GM21390 (cell line): ENCODE measurements around the gene RAMP1.
A peak's percentile ranks its signal among the peaks of the same experiment; 100 is the strongest.

Experiments used
- ATAC-seq: cut with Tn5 transposase; IDR thresholded peaks from one replicate; pipeline ENCODE4 v1.9.1; 2021; ENCODE audit not compliant: unreplicated experiment

RAMP1 gene

DNA sequence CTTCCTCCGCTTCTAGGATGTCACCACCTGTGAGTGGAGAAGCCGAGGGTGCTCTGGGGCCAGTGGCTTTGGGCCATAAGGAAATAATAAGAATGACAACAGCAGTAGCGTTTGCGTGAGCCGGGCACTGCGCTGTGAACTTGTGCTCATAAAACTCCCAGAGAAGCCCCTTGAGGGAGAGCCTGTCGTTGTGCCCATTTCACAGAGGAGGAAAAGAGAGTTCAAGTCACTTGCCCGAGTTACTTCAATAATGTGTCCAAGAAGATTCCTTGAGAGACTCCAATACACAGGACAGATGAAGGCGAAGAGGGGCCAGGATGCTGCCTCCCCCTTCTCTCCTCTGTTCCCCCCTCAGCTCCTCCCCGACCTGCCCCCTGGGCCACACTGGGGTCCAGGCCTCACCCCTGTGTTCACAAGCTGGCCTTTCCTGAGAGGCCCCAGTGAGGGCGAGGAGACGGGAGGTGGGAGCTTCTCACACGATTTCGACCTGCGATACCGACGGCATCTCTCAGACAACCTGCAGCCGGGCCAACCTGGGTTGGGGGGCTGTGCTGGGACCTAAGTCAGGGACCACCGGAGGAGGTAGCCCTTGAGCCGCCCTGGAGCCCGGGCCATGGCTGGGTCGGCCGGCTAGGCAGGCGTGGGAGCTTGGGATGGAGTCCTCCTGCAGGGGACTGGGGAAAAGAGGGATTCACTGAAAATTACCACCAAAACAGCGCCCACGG is 53.9 kb downstream of the RAMP1 start:
- ATAC-seq = no peak

GRCh38 chr2:237915576-237915975 is 56.2 kb downstream of the RAMP1 start:
- ATAC-seq = no peak

- ATAC-seq = no peak
Measured at GRCh38 chr2:237916296-237916695, 56.9 kb downstream of the RAMP1 start.

DNA sequence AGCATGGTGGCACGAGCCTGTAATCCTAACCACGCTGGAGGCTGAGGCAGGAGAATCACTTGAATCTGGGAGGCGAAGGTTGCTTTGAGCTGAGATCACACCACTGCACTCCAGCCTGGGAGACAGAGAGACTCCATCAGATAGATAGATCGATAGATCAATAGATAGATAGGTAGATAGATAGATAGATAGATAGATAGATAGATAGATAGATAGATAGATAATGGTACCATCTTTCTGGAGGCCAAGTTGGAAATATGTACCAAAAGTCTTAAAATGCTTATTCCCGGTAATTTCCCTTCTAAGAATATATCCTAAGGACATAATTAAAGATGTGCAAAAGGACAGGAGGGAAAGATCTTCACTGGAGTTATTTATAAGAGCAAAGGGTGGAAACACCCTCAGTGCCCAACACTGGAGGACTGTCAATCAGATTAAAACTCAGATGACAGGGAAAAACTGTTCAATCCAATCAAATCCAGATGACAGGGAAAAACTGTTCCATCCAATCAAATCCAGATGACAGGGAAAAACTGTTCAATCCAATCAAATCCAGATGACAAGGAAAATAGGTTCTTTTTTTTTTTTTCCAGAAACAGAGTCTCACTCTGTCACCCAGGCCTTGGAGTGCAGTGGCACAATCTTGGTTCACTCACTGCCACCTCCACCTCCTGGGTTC is 58.4 kb downstream of the RAMP1 start:
- no peak for ATAC-seq

- no peak for ATAC-seq
Measured at GRCh38 chr2:237919593-237919992, 60.2 kb downstream of the RAMP1 start.

DNA sequence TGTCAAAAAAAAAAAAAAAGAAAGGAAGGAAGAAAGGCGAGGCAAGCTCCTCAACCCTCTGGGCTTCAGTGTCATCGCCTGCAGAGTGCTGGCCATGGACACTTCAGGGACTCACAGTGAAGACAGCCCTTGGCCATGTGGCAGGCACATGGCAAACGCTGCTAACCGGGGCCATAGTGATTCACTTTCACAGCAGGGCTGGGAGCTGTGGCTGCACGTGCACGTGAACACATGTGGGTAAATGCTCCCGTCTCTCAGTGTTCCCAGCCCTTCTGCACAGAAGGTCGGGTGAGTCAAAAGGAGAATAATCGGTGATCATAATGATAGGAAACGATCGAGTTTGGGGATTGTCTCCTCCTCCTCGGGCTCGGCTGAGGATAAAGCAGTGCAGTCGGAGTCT is 61.2 kb downstream of the RAMP1 start:
- no peak for ATAC-seq

- ATAC-seq = no peak
Measured at GRCh38 chr2:237921967-237922492, 62.6 kb downstream of the RAMP1 start.

GRCh38 chr2:237922641-237923361 is 63.4 kb downstream of the RAMP1 start:
- no peak for ATAC-seq

GRCh38 chr2:237923481-237924163 is 64.2 kb downstream of the RAMP1 start:
- ATAC-seq = peak; percentile 80

DNA sequence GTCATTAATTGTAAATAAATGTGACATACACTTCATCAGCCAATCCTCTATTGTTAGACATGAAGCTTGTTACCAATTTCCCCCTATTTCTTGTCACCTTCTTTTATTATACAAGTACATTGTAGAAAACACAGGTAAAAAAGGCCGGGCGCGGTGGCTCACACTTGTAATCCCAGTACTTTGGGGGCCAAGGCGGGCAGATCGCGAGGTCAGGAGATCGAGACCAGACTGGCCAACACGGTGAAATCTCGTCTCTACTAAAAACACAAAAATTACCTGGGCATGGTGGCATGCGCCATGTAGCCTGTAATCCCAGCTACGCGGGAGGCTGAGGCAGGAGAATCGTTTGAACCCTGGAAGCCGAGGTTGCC is 64.7 kb downstream of the RAMP1 start:
- no peak for ATAC-seq

DNA sequence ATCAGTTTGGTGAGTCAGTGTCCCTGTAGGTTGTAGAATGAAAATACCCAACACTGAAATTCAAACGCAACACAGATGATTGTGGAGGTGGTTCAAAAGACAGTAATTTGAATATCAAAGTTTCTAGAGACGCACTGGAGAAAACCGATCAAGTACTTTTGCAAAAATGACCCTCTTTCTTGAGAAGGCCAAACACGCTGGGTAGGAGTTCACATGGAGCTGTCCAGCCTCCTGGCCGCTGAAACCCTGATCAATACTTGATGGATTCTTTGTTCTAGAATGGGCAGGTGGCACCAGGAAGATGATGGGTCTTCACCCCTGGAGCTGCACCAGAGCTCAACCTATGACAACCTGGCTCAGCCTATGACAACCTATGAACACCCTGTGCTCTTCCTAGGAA is 67.7 kb downstream of the RAMP1 start:
- ATAC-seq = no peak

DNA sequence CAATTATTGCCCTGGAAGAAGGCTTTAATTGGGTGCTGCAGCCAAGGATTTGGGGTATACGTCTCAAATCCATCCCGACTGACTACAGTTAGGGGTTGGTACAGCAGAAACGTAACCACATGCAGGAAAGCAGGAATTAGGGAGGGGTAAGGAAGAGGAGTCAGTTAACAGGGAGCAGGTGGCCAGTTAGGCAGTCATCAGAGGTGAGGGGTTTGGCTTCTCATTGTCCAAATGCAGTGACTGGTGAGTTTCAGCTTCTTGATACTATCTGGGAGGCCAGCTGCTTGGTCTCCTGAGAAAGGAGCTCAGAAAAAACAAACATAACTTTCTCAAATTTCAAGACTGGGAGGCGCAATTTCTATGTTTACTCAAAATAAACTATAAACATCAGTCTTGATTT is 68.6 kb downstream of the RAMP1 start:
- no peak for ATAC-seq

DNA sequence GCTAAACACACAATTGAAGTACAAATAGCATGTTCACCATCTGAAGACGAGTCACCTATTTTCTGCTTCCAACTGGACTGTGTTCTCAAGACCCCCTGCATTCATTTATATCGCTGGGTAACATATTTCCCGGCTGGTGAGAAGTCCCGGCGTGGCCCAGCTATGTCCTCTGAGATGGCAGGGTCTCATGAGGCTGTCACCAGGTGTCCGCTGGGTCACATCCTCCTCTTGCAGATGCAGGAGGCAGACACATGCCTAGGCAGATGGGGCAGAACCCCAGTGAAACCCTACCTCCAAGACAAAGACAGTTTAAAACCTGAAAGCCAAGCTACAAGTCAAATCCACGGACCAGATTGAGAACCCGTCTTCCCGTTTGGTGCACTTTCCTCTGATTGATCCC is 70.6 kb downstream of the RAMP1 start:
- no peak for ATAC-seq

DNA sequence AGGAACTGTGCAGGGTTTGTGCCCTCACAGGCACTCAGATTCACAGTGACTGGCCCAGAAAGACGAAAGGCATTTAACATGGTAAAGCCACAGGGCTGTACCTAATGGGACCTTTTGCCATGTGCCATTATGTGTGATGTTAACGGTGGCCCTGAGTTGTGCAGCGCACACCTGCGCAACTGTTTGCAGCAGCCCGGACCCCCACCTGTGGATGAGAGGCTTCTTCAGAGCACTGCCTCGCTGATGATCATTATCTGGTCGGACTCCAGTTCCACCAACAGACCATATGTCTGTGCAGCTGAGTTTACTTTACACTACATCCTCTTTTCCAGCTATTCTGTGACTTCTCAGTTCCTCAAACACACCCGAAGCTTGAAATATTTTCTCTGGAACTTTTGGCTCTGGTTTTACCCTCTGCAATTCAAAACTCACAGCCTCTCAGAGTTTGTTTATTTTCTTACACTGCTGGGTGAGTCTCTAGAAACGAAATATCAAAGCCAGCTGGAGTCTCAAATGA is 71.8 kb downstream of the RAMP1 start:
- no peak for ATAC-seq

DNA sequence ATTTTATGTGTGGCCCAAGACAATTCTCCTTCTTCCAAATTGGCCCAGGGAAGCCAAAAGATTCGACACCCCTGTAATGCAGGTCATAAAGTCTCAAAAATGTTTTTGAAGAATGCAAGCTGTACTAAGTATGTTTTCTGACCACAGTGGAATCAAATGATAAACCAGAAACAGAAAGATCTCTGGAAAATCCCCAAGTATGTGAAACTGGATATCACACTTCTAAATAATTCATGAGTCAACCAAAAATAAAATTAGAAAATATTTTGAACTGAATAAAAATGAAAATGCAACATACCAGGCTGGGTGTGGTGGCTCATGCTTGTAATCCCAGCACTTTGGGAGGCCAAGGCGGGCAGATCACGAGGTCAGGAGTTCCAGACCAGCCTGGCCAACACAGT is 73.3 kb downstream of the RAMP1 start:
- no peak for ATAC-seq

- ATAC-seq = no peak
Measured at GRCh38 chr2:237934186-237934585, 74.8 kb downstream of the RAMP1 start.

- ATAC-seq = no peak
Measured at GRCh38 chr2:237935740-237936452, 76.5 kb downstream of the RAMP1 start.

GRCh38 chr2:237939251-237939650 is 79.8 kb downstream of the RAMP1 start:
- ATAC-seq = no peak

DNA sequence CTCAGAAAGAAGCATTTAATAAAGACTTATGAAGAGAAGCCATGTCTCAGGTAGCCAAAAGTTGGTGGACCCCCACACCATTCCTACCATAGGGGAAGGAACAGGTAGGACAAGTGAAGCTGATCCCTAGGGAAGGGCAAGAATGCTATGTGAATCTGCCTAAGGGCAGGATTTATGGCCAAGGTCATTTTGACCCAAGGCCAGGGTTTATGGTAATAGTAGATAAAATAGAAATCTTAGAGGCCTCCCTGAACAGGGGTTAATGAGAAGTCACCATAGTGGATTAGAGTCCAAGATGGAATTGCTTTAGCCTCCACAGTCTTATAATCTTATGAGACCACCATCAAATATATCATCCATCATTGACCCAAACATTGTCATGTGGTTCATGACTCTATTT is 81.4 kb downstream of the RAMP1 start:
- ATAC-seq = no peak

DNA sequence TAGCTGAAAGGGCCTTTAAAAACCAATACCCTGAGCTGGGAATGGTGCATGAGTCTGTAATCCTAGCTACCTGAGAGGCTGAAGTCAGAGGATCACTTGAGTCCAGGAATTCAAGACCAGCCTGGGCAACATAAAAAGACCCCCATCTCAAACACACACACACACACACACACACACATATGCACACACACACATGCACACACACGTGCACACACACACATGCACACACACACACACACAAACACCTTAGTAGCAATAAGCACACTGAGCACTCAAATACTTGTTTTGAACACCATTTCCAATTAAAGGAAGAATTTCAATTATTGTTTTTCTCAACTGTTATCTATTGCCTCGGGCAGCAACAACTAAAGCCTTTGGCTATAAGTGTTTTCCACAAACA is 81.8 kb downstream of the RAMP1 start:
- ATAC-seq = no peak

GRCh38 chr2:237942513-237942899 is 83.1 kb downstream of the RAMP1 start:
- ATAC-seq = no peak
